ENCODE results near the gene MBD3.

Gene MBD3

DNA sequence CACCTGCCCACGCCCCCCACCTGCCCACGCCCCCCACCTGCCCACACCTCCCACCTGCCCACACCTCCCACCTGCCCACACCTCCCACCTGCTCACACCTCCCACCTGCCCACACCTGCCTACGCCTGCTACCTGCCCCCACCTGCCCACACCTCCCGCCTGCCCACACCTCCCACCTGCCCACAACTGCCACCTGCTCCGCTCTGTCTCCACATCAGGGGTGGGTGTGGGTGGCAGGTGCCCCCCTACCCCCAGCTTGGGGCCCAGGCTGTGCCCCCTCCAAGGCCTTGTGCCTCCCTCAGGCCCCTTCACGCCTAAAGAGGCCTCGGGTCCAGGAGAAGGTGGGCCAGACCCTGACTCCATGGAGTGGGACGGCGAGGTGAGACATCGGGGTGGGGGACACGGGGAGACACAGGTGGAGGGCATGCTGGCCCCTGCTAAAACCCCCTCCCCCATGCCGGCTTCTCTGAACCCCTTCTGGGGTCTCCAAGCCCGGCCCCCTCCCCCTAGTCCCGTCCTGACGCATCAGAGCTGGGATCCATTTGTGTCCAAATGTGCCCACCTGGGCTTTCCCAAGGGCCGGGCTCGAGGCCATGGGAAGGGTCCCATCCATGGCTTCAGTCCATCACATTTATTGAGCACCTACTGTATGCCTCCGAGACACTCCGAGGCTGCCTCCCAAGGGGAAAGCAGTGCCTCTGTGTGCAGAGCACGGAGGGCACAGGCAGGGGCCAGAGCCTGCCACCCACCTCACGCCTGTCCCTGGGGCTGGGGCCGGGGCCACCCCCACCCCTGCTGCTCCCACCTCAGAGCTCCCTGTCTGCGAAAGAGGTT lies 63.9 kb downstream of the MBD3 start:
- no peaks in the 10 kb centered on the region for H3K79me2 ChIP-seq (ENCODE audit: low read length)
- H3K9me3 ChIP-seq (ENCODE audit: insufficient read depth, low read length) = no peaks in the 10 kb centered on the region
- TF ChIP-seq EZH2phosphoT487 (IDR thresholded peaks at IDR 0.05; ENCODE audit: low read depth) = no peak
- TF ChIP-seq, protein P1, sequence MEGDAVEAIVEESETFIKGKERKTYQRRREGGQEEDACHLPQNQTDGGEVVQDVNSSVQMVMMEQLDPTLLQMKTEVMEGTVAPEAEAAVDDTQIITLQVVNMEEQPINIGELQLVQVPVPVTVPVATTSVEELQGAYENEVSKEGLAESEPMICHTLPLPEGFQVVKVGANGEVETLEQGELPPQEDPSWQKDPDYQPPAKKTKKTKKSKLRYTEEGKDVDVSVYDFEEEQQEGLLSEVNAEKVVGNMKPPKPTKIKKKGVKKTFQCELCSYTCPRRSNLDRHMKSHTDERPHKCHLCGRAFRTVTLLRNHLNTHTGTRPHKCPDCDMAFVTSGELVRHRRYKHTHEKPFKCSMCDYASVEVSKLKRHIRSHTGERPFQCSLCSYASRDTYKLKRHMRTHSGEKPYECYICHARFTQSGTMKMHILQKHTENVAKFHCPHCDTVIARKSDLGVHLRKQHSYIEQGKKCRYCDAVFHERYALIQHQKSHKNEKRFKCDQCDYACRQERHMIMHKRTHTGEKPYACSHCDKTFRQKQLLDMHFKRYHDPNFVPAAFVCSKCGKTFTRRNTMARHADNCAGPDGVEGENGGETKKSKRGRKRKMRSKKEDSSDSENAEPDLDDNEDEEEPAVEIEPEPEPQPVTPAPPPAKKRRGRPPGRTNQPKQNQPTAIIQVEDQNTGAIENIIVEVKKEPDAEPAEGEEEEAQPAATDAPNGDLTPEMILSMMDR (IDR thresholded peaks at IDR 0.05; ENCODE audit: low read depth, low read length) = no peak

DNA sequence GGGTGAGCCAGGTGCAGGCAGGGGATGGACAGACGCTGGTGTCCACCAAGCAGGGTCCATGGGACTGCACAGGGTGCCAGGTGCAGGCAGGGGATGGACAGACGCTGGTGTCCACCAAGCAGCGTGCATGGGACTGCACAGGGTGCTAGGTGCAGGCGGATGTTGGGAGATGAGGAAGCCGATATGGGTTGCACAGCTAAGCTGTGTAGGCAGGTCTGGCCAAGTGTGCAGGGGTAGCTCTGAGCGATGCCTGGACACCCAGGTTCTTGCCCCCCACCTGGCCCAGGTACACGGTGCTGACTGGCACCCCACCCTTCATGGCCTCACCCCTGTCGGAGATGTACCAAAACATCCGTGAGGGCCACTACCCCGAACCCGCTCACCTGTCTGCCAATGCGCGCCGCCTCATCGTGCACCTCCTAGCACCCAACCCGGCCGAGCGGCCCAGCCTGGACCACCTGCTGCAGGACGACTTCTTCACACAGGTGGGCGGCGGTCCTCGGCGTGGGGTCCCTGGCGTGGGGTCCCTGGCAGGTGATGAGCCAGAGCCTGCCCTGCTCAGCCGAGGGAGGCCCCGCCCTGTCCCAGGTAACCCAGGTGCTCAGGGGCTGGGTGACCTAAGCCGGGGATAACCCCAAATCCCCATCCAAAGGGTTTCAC lies 64.9 kb downstream of the MBD3 start:
- H3K79me2 ChIP-seq (ENCODE audit: low read length) = no peaks in the 10 kb centered on the region
- H3K9ac ChIP-seq (ENCODE audit: low read length) = no peak overlapping the region
- TF ChIP-seq EZH2phosphoT487 (IDR thresholded peaks at IDR 0.05; ENCODE audit: low read depth) = no peak
- TF ChIP-seq, protein P1 (IDR thresholded peaks at IDR 0.05; ENCODE audit: low read depth, low read length) = no peak
- no peaks in the 10 kb centered on the region for H3K36me3 ChIP-seq (replicated peaks; ENCODE audit: low read depth, low read length)
- no peak overlapping the region for H3K4me2 ChIP-seq (ENCODE audit: low read length)
- H3K27ac ChIP-seq (ENCODE audit: low read length) = no peak overlapping the region
- no peaks in the 10 kb centered on the region for H3K4me1 ChIP-seq (ENCODE audit: low read length)
- H4K20me1 ChIP-seq (ENCODE audit: insufficient read depth, low read length) = no peaks in the 10 kb centered on the region
- H3K4me3 ChIP-seq (ENCODE audit: low read length) = no peak overlapping the region
- H3K27me3 ChIP-seq (ENCODE audit: low read depth, low read length) = no peaks in the 10 kb centered on the region
- no peaks in the 10 kb centered on the region for H3K9me3 ChIP-seq (ENCODE audit: insufficient read depth, low read length)
- no peak overlapping the region for H2AFZ ChIP-seq (ENCODE audit: low read depth, low read length)

More for the DNA sequence above, 63.9 kb downstream of the MBD3 start:
- Histone ChIP-seq H3K9ac (ENCODE audit: low read length) (no peak overlapping the region), H3K27me3 (ENCODE audit: low read depth, low read length) (no peaks in the 10 kb centered on the region), H2AFZ (ENCODE audit: low read depth, low read length) (no peak overlapping the region), H3K4me1 (ENCODE audit: low read length) (no peaks in the 10 kb centered on the region), H3K36me3 (replicated peaks; ENCODE audit: low read depth, low read length) (no peaks in the 10 kb centered on the region), H4K20me1 (ENCODE audit: insufficient read depth, low read length) (no peaks in the 10 kb centered on the region), H3K27ac (ENCODE audit: low read length) (no peak overlapping the region), H3K4me2 (ENCODE audit: low read length) (no peak overlapping the region), H3K4me3 (ENCODE audit: low read length) (no peak overlapping the region)

DNA sequence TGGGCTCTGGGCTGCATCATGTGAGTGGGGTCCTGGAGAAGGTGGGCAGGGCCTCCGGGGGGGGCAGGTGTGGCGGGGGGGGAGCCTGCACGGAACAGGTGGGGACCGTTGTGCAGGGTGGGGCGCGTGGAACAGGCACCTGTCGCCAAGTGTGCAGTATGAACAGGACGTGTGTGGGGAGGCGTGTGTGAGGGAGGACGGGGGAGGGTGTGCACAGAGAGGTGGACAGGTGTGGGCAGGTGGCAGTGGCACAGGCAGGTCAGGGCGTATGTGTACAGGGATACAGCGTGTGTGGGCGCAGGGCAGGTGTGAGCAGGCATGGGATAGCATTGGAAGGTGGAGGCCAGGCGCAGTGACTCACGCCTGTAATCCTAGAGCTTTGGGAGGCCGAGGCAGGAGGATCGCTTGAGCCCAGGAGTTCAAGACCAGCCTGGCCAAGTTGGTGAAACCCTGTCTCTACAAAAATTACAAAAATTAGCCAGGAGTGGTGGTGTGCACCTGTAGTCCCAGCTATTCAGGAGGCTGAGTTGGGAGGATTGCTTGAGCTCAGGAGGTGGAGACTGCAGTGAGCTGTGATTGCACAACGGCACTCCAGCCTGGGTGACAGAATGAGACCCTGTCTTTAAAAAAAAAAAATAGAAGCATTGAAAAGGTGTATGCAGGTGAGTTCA lies 65.6 kb downstream of the MBD3 start:
- no peaks in the 10 kb centered on the region for H4K20me1 ChIP-seq (ENCODE audit: insufficient read depth, low read length)
- no peak overlapping the region for H3K4me2 ChIP-seq (ENCODE audit: low read length)
- no peaks in the 10 kb centered on the region for H3K36me3 ChIP-seq (replicated peaks; ENCODE audit: low read depth, low read length)
- no peaks in the 10 kb centered on the region for H3K27me3 ChIP-seq (ENCODE audit: low read depth, low read length)
- no peaks in the 10 kb centered on the region for H3K79me2 ChIP-seq (ENCODE audit: low read length)
- no peak overlapping the region for H3K4me3 ChIP-seq (ENCODE audit: low read length)
- H3K4me1 ChIP-seq (ENCODE audit: low read length) = no peaks in the 10 kb centered on the region
- no peak for TF ChIP-seq EZH2phosphoT487 (IDR thresholded peaks at IDR 0.05; ENCODE audit: low read depth)
- TF ChIP-seq, protein P1 (IDR thresholded peaks at IDR 0.05; ENCODE audit: low read depth, low read length) = no peak
- no peak overlapping the region for H3K27ac ChIP-seq (ENCODE audit: low read length)
- H2AFZ ChIP-seq (ENCODE audit: low read depth, low read length) = no peak overlapping the region
- no peaks in the 10 kb centered on the region for H3K9me3 ChIP-seq (ENCODE audit: insufficient read depth, low read length)
- H3K9ac ChIP-seq (ENCODE audit: low read length) = no peak overlapping the region

All from OCI-LY3 (cell line).